Ovary (tissue), 9 donors: ENCODE measurements around the gene COP1. TPM values are rescaled to one million over a fixed set of nuclear protein-coding genes. Genes with fewer than 3 reads are reported as not detected.

Source experiments
- DNase-seq, 5 donors: peaks; one replicate each; pipeline ENCODE4 v3.0.0-alpha.2; 2019 to 2020
- H3K27ac ChIP-seq, 2 donors: fragments of 200-600 bp; one replicate each; pipeline versions ENCODE4 v1.5.1 to v1.8.0; 2019 to 2022
- H3K27me3 ChIP-seq: fragments of 200-600 bp; one replicate; pipeline ENCODE4 v1.8.0; 2022
- H3K36me3 ChIP-seq: fragments of 200-600 bp; sonication (generic); one replicate; pipeline ENCODE4 v1.5.1; 2019
- H3K4me1 ChIP-seq: one replicate; pipeline ENCODE4 v1.8.1; 2013; ENCODE audit warnings: mild to moderate bottlenecking, moderate library complexity; ENCODE audit not compliant: insufficient read depth
- H3K4me3 ChIP-seq: fragments of 200-600 bp; sonication (generic); one replicate; pipeline ENCODE4 v1.5.1; 2017
- H3K9me3 ChIP-seq, 2 donors: fragments of 200-600 bp in 1 of 2; sonication (generic) in 1 of 2; one replicate each; pipeline versions ENCODE4 v1.5.1 to v1.8.1; 2013 to 2019; ENCODE audit warnings: mild to moderate bottlenecking in 1 of 2, moderate library complexity in 1 of 2
- EP300 ChIP-seq: sonication (generic); formaldehyde crosslinking; IDR thresholded peaks from one replicate; pipeline ENCODE4 v1.6.1; 2017; ENCODE audit warnings: antibody characterized with exemption
- POLR2A ChIP-seq: fragments of 450-650 bp; IDR thresholded peaks from one replicate; pipeline ENCODE4 v1.6.1; 2017; ENCODE audit warnings: antibody characterized with exemption, mild to moderate bottlenecking, moderate library complexity
- WGBS, 3 donors: extraction: QIAGEN DNeasy Blood & Tissue Kit in 1 of 3; methylation state at CpG; one replicate each; pipeline versions ENCODE4 v1.1.5 to v1.1.7; 2013 to 2017; 5-methylcytosine and 5-hydroxymethylcytosine counted together
- intact Hi-C, 4 donors: fragments of 100-400 bp; cut with DNase I; formaldehyde crosslinking; loops; one replicate each; pipeline versions ENCODE4 v1.11.0 to v1.15.1; 2022 to 2023
- polyA plus RNA-seq, 2 donors: library from polyadenylated mRNA; stranded (reverse); fragments of 200-250 nt in 1 of 2; fragments of 350-450 nt in 1 of 2; fragmentation: Illumina TruSeq in 1 of 2; extraction: RNeasy Lipid Tissue Mini Kit (QIAGEN cat#74804) in 1 of 2; gene quantifications; one replicate each; pipeline ENCODE4 v1.2.3, GENCODE V29; 2013 to 2014
- total RNA-seq, 7 donors: library from RNA; depleted of rRNA in 2 of 7; stranded (reverse); fragments of >200 nt in 2 of 7; fragmentation: NEBNext Ultra II Directional in 3 of 7; extraction: Animal tissue kit (Norgen Biotek cat#: 25700) in 3 of 7; gene quantifications; one replicate each; pipeline versions ENCODE4 v1.1.0 to v1.2.4, GENCODE V29; 2016 to 2023
- TF ChIP-seq, protein P1 (sequence below), 3 donors: fragments of 450-650 bp in 2 of 3; fragments of 200-600 bp in 1 of 3; IDR thresholded peaks; one replicate each; pipeline versions ENCODE4 v1.5.1 to v1.8.0; 2016 to 2022; ENCODE audit warnings: antibody characterized with exemption in 3 of 3, mild to moderate bottlenecking in 1 of 3
- donor health status: DM: no; HTN: no; CAD: no; lungs with moderate emphysema.
- donor health status: DM: no; HTN: no; CAD: no.
- donor health status: Bipolar disorder and iron deficiency.
- donor health status: DM: yes; HTN: yes; CAD: no.
- donor health status: DM: no; HTN: no; CAD: no.
- donor health status: DM: yes; HTN: yes; CAD: no.

The COP1 gene
- total and polyA plus RNA-seq, 9 donors = 20.4 to 46.1 (median 29.0) TPM

DNA sequence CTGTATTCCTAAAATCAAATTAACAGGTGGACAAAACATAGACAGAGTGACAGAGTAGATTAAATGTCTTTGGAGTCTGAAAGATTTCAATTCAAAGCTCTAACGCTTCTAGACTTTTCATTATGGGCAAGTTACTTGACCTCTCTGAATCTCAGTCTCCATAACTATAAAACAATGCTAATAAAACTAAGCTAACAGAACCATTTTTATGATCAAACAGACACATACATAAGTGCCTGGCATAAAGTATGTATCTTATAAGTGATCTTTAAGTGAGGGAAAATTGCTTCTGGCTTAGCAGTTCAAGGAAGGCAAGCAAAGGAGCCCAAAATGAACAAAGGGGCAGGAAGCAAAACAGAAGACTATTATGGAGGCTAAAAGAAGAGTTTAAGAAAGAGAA is 246.9 kb downstream of the COP1 start:
- no peaks in the 10 kb centered on the region for H3K36me3 ChIP-seq
- H3K4me1 ChIP-seq = no peaks in the 10 kb centered on the region
- H3K4me3 ChIP-seq = no peak overlapping the region
- H3K9me3 ChIP-seq = no peaks in the 10 kb centered on the region
- intact Hi-C loops = no loop called here
- TF ChIP-seq, protein P1, sequence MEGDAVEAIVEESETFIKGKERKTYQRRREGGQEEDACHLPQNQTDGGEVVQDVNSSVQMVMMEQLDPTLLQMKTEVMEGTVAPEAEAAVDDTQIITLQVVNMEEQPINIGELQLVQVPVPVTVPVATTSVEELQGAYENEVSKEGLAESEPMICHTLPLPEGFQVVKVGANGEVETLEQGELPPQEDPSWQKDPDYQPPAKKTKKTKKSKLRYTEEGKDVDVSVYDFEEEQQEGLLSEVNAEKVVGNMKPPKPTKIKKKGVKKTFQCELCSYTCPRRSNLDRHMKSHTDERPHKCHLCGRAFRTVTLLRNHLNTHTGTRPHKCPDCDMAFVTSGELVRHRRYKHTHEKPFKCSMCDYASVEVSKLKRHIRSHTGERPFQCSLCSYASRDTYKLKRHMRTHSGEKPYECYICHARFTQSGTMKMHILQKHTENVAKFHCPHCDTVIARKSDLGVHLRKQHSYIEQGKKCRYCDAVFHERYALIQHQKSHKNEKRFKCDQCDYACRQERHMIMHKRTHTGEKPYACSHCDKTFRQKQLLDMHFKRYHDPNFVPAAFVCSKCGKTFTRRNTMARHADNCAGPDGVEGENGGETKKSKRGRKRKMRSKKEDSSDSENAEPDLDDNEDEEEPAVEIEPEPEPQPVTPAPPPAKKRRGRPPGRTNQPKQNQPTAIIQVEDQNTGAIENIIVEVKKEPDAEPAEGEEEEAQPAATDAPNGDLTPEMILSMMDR (IDR thresholded peaks at IDR 0.05) = no peak
- TF ChIP-seq EP300 = no peak
- TF ChIP-seq POLR2A = no peak
- 98 to 100% (median 99%) methylated on average over 1 of the region's 1 CpG for WGBS, 3 donors
- DNase-seq = no peak
- H3K27me3 ChIP-seq = no peaks in the 10 kb centered on the region
- no peak overlapping the region for H3K27ac ChIP-seq

DNA sequence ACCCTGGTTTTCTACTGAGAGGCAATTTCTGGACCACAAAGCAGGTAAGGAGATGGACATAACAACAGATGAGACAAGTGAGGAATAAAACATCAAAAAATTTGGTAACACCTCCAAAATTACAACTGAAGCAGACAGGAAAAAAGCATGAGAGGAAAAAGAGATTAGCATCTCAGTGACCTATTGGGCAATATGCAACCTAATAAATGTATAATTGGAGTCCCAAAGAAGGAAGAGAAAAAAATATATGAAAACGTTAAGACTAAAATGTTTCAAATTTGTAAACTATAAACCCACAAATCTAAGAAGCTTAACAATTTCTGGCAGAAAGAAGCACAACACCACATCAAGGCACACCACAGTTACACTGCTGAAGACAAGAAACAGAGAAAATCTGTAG is 255.5 kb downstream of the COP1 start:
- no peak for DNase-seq
- H3K4me1 ChIP-seq = no peaks in the 10 kb centered on the region
- no peak overlapping the region for H3K4me3 ChIP-seq
- no peaks in the 10 kb centered on the region for H3K36me3 ChIP-seq
- intact Hi-C loops = loop anchor here in 1 of 4 donors (5.0 kb wide), 1 partner anchor 1516 kb away; no protein-coding TSS in a partner anchor
- H3K9me3 ChIP-seq = no peaks in the 10 kb centered on the region
- TF ChIP-seq POLR2A (no peak), EP300 (no peak)
- TF ChIP-seq, protein P1 (IDR thresholded peaks at IDR 0.05) = no peak
- no peak overlapping the region for H3K27ac ChIP-seq
- WGBS, 3 donors = 90 to 100% (median 93%) methylated on average over 1 of the region's 1 CpG
- no peaks in the 10 kb centered on the region for H3K27me3 ChIP-seq

- H3K27me3 ChIP-seq = no peaks in the 10 kb centered on the region
- H3K27ac ChIP-seq = no peak overlapping the region
- no peaks in the 10 kb centered on the region for H3K9me3 ChIP-seq
- no peaks in the 10 kb centered on the region for H3K36me3 ChIP-seq
- no peak for DNase-seq
- H3K4me3 ChIP-seq = no peak overlapping the region
- intact Hi-C loops = no loop called here
- no peaks in the 10 kb centered on the region for H3K4me1 ChIP-seq
- TF ChIP-seq POLR2A (no peak), EP300 (no peak)
- TF ChIP-seq, protein P1 (IDR thresholded peaks at IDR 0.05) = no peak
Observed at GRCh38 chr1:175947771-175948170, 259.3 kb downstream of the COP1 start.

- H3K36me3 ChIP-seq = no peaks in the 10 kb centered on the region
- no peak for TF ChIP-seq EP300
Observed at GRCh38 chr1:175944591-175944990, 262.5 kb downstream of the COP1 start.

DNA sequence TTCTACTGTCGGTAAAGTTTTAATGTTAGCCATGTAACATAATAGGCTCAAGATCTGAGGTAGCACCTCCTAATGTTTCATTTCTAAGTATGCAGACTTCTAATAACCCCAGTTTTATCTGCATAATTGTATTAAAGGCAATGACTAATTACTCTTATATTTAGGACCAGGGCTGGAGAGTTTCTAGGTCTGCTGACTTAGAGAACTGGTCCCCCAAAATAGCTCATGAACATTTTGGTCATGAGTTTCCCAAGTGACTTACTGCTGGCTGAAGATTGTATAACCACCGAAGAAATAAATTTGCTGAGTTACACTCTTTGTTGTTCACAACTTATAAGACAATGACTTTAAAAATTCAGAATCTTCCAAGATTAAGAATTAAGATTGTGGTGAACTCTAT is 265.9 kb downstream of the COP1 start:
- no peak for DNase-seq
- TF ChIP-seq EP300 (no peak), POLR2A (no peak)
- TF ChIP-seq, protein P1 (IDR thresholded peaks at IDR 0.05) = no peak
- H3K27me3 ChIP-seq = no peaks in the 10 kb centered on the region
- H3K9me3 ChIP-seq = no peaks in the 10 kb centered on the region
- H3K4me1 ChIP-seq = no peaks in the 10 kb centered on the region
- no peaks in the 10 kb centered on the region for H3K36me3 ChIP-seq
- 91 to 98% (median 91%) methylated on average over 2 of the region's 2 CpGs for WGBS, 3 donors
- no peak overlapping the region for H3K4me3 ChIP-seq
- intact Hi-C loops = no loop called here
- H3K27ac ChIP-seq = no peak overlapping the region

More at GRCh38 chr1:175944591-175944990, 262.5 kb downstream of the COP1 start:
- DNase-seq = no peak
- WGBS, 3 donors = 88 to 89% (median 89%) methylated on average over 2 of the region's 2 CpGs
- intact Hi-C loops = no loop called here
- Histone ChIP-seq H3K27me3 (no peaks in the 10 kb centered on the region), H3K27ac (no peak overlapping the region), H3K4me1 (no peaks in the 10 kb centered on the region), H3K9me3 (no peaks in the 10 kb centered on the region), H3K4me3 (no peak overlapping the region)
